IMR-90 (cell line): ENCODE data around the gene BOD1. TPM values are rescaled to one million over a fixed set of nuclear protein-coding genes. Genes with fewer than 3 reads are reported as not detected.

Experiments
- ATAC-seq: fragments of 200-7000 bp; cut with Tn5 transposase; 2 replicates; pipeline ENCODE4 v1.9.1; 2020; ENCODE audit warnings: low read depth, mild to moderate bottlenecking, moderate library complexity
- BruUV-seq: library from RNA; stranded (reverse); fragments of 400-500 nt; replicated peaks from 2 replicates; lab custom pipeline; 2021; lab: Mats Ljungman, UMichigan
- CTCF ChIA-PET: fragments of 300-600 bp; formaldehyde crosslinking; extraction: SDS; loops from one replicate; lab custom pipeline; 2021; ENCODE audit warnings: antibody characterized with exemption; lab: Yijun Ruan, JAX
- POLR2A ChIA-PET: fragments of 300-600 bp; sonication (Branson Sonifier 250); formaldehyde crosslinking; loops from one replicate; lab custom pipeline; 2022; ENCODE audit warnings: antibody characterized with exemption; ENCODE audit not compliant: unreplicated experiment; lab: Charles Lee
- DNase-seq: peaks from one replicate; pipeline ENCODE4 v3.0.0; 2013
- H2AFZ ChIP-seq: replicated peaks from 2 replicates; pipeline ENCODE3; 2013; ENCODE audit warnings: low read length, mild to moderate bottlenecking; ENCODE audit not compliant: poor library complexity
- H2AK5ac ChIP-seq: 2 replicates; pipeline ENCODE4 v1.6.1; 2013; ENCODE audit warnings: low read depth, low read length, inconsistent platforms
- H2AK9ac ChIP-seq: replicated peaks from 2 replicates; pipeline ENCODE3; 2013; ENCODE audit warnings: mild to moderate bottlenecking, low read depth, low read length, moderate library complexity; ENCODE audit not compliant: poor library complexity
- H2BK120ac ChIP-seq: 2 replicates; pipeline ENCODE4 v1.6.1; 2013; ENCODE audit warnings: low read depth, low read length, inconsistent platforms
- H2BK15ac ChIP-seq: 3 replicates; pipeline ENCODE4 v1.6.1; 2013; ENCODE audit warnings: low read depth, low read length, inconsistent platforms
- H2BK20ac ChIP-seq: 2 replicates; pipeline ENCODE4 v1.6.1; 2013; ENCODE audit warnings: low read depth, mild to moderate bottlenecking, inconsistent platforms, low read length, moderate library complexity
- H2BK5ac ChIP-seq: 2 replicates; pipeline ENCODE4 v1.6.1; 2013; ENCODE audit warnings: mild to moderate bottlenecking, low read depth, low read length, inconsistent platforms; ENCODE audit not compliant: poor library complexity, severe bottlenecking
- H3K14ac ChIP-seq: replicated peaks from 2 replicates; pipeline ENCODE4 v1.6.1; 2013; ENCODE audit warnings: low read depth, low read length, inconsistent platforms
- H3K18ac ChIP-seq: 2 replicates; pipeline ENCODE4 v1.6.1; 2013; ENCODE audit warnings: low read depth, low read length, control low read depth
- H3K23ac ChIP-seq: 2 replicates; pipeline ENCODE4 v1.6.1; 2013; ENCODE audit warnings: low read depth, low read length, inconsistent platforms
- H3K27ac ChIP-seq: 2 replicates; pipeline ENCODE4 v1.5.1; 2013; ENCODE audit warnings: mild to moderate bottlenecking, control low read depth, low read length; ENCODE audit not compliant: insufficient read depth
- H3K27me3 ChIP-seq: 2 replicates; pipeline ENCODE4 v1.6.1; 2013; ENCODE audit warnings: low read length; ENCODE audit not compliant: control insufficient read depth, insufficient read depth
- H3K36me3 ChIP-seq: 2 replicates; pipeline ENCODE4 v1.6.1; 2013; ENCODE audit warnings: low read length, mixed read lengths; ENCODE audit not compliant: control insufficient read depth, insufficient read depth
- H3K4ac ChIP-seq: 2 replicates; pipeline ENCODE4 v1.6.1; 2013; ENCODE audit warnings: low read depth, low read length, inconsistent platforms
- H3K4me1 ChIP-seq: 2 replicates; pipeline ENCODE4 v1.6.1; 2013; ENCODE audit warnings: low read length, mixed read lengths; ENCODE audit not compliant: control insufficient read depth, insufficient read depth
- H3K4me2 ChIP-seq: 2 replicates; pipeline ENCODE4 v1.6.1; 2013; ENCODE audit warnings: low read depth, mild to moderate bottlenecking, control low read depth, low read length, moderate library complexity
- H3K4me3 ChIP-seq: 2 replicates; pipeline ENCODE4 v1.5.1; 2013; ENCODE audit warnings: low read depth, mild to moderate bottlenecking, control low read depth, low read length, moderate library complexity; ENCODE audit not compliant: insufficient read depth
- H3K56ac ChIP-seq: 2 replicates; pipeline ENCODE4 v1.6.1; 2013; ENCODE audit warnings: low read length, inconsistent platforms; ENCODE audit not compliant: insufficient read depth; ENCODE audit errors: extremely low read depth
- H3K79me1 ChIP-seq, 2 experiments: 2 replicates each; pipeline ENCODE4 v1.6.1; 2013; ENCODE audit warnings: low read length in 2 of 2, inconsistent platforms in 1 of 2, low read depth in 1 of 2
- H3K9ac ChIP-seq: 2 replicates; pipeline ENCODE4 v1.6.1; 2013; ENCODE audit warnings: low read depth, low read length, control low read depth
- H3K9me1 ChIP-seq: 2 replicates; pipeline ENCODE4 v1.6.1; 2013; ENCODE audit warnings: low read length, inconsistent platforms; ENCODE audit not compliant: insufficient read depth
- H3K9me3 ChIP-seq: 2 replicates; pipeline ENCODE4 v1.6.1; 2013; ENCODE audit warnings: low read length; ENCODE audit not compliant: control insufficient read depth, insufficient read depth
- H4K20me1 ChIP-seq: 2 replicates; pipeline ENCODE4 v1.6.1; 2013; ENCODE audit warnings: low read length, inconsistent platforms; ENCODE audit not compliant: insufficient read depth
- H4K5ac ChIP-seq: 2 replicates; pipeline ENCODE4 v1.6.1; 2013; ENCODE audit warnings: mild to moderate bottlenecking, low read depth, low read length, control low read depth
- H4K8ac ChIP-seq, 2 experiments: 2 replicates each; pipeline ENCODE4 v1.6.1; 2013; ENCODE audit warnings: low read depth in 2 of 2, low read length in 2 of 2, control low read depth in 1 of 2, inconsistent platforms in 1 of 2
- H4K91ac ChIP-seq: 2 replicates; pipeline ENCODE4 v1.6.1; 2013; ENCODE audit warnings: low read depth, low read length, inconsistent platforms; ENCODE audit not compliant: insufficient read depth
- BHLHE40 ChIP-seq: fragments of 150-350 bp; IDR thresholded peaks from 2 replicates; pipeline ENCODE4 v1.6.1; 2016; ENCODE audit warnings: mild to moderate bottlenecking, low read depth, low read length
- ELK1 ChIP-seq: fragments of 150-350 bp; IDR thresholded peaks from 2 replicates; pipeline ENCODE4 v1.6.1; 2016; ENCODE audit warnings: low read depth, mild to moderate bottlenecking, low read length, moderate library complexity, borderline replicate concordance
- FOS ChIP-seq: fragments of 150-350 bp; IDR thresholded peaks from 2 replicates; pipeline ENCODE4 v1.6.1; 2016; ENCODE audit warnings: low read depth, low read length
- MAFK ChIP-seq: IDR thresholded peaks from 2 replicates; pipeline ENCODE4 v1.6.1; 2012; ENCODE audit warnings: low read depth, low read length, improper control_type of control experiment
- MXI1 ChIP-seq: IDR thresholded peaks from 2 replicates; pipeline ENCODE4 v1.6.1; 2012; ENCODE audit warnings: low read depth, mild to moderate bottlenecking, low read length, moderate library complexity, borderline replicate concordance
- POLR2A ChIP-seq: IDR thresholded peaks from 2 replicates; pipeline ENCODE4 v1.6.1; 2012; ENCODE audit warnings: mild to moderate bottlenecking, low read depth, low read length
- RAD21 ChIP-seq: IDR thresholded peaks from 2 replicates; pipeline ENCODE4 v1.6.1; 2012; ENCODE audit warnings: low read length, improper control_type of control experiment
- RFX5 ChIP-seq: IDR thresholded peaks from 2 replicates; pipeline ENCODE4 v1.8.0; 2012; ENCODE audit warnings: low read depth, mild to moderate bottlenecking, low read length, moderate library complexity
- SMC3 ChIP-seq: fragments of 150-350 bp; IDR thresholded peaks from 2 replicates; pipeline ENCODE4 v1.6.1; 2016; ENCODE audit warnings: low read depth, mild to moderate bottlenecking, antibody characterized with exemption, low read length, moderate library complexity
- USF2 ChIP-seq: fragments of 150-350 bp; IDR thresholded peaks from 2 replicates; pipeline ENCODE4 v1.6.1; 2017; ENCODE audit warnings: mild to moderate bottlenecking, antibody characterized with exemption, low read length, low read depth
- WGBS, 2 experiments: methylation state at CpG; one replicate each; pipeline versions ENCODE4 v1.1.5 to v1.1.7; 2013; ENCODE audit warnings: missing lambda C conversion rate in 2 of 2; ENCODE audit not compliant: insufficient read length in 1 of 2; ENCODE audit errors: extremely low coverage in 2 of 2; 5-methylcytosine and 5-hydroxymethylcytosine counted together
- dilution Hi-C: fragments of 300-500 bp; cut with HindIII; formaldehyde crosslinking; loops from one replicate; pipeline ENCODE4 v1.14.3; 2018; ENCODE audit warnings: low sequenced_read_pairs; ENCODE audit not compliant: unreplicated experiment
- in situ Hi-C: fragments of 300-500 bp; cut with MboI; formaldehyde crosslinking; loops from 3 replicates; pipeline ENCODE4 v1.14.3; 2019; ENCODE audit warnings: low sequenced_read_pairs, inconsistent platforms, mixed read lengths
- intact Hi-C: fragments of 100-400 bp; cut with micrococcal nuclease; formaldehyde crosslinking; loops from 2 replicates; pipeline ENCODE4 v1.10.0; 2022
- polyA plus RNA-seq, 3 experiments: library from polyadenylated mRNA; depleted of rRNA; stranded (reverse); fragments of >200 nt; gene quantifications; 2 replicates each; pipeline ENCODE4 v1.2.3, GENCODE V29; 2012; ENCODE audit warnings: low replicate concordance in 1 of 3
- total RNA-seq: library from RNA; depleted of rRNA; stranded (reverse); fragments of >200 nt; gene quantifications from 2 replicates; pipeline ENCODE4 v1.2.3, GENCODE V29; 2012

BOD1 gene
- total and polyA plus RNA-seq, 2 of the 4 experiments (the other 2 are of a cell fraction) = 57.9 to 71.7 TPM

GRCh38 chr5:173662581-173663351 is 46.3 kb upstream of the BOD1 start (continued):
- no peak for TF ChIP-seq MXI1

GRCh38 chr5:173660481-173661280 is 44.2 kb upstream of the BOD1 start:
- Histone ChIP-seq H4K91ac (no peak overlapping the region), H3K4me3 (no peak overlapping the region), H3K56ac (no peak overlapping the region), H3K4me2 (no peak overlapping the region), H2BK5ac (no peak overlapping the region), H4K20me1 (no peaks in the 10 kb centered on the region), H2AK5ac (no peak overlapping the region), H3K9ac (no peak overlapping the region), H2AK9ac (no peak overlapping the region), H3K79me1 (no peaks in the 10 kb centered on the region), H3K9me3 (peaks cover 5% of the 10 kb centered on the region), H2BK20ac (no peak overlapping the region), H3K4me1 (no peaks in the 10 kb centered on the region), H3K18ac (no peak overlapping the region), H3K36me3 (no peaks in the 10 kb centered on the region), H2BK15ac (no peak overlapping the region), H3K14ac (no peak overlapping the region), H3K27ac (no peak overlapping the region), H4K8ac (no peak overlapping the region), H4K5ac (no peak overlapping the region), H3K9me1 (no peaks in the 10 kb centered on the region), H3K23ac (no peak overlapping the region), H3K27me3 (peaks cover 5% of the 10 kb centered on the region; the same call in 1 of the 2 replicates), H2BK120ac (no peak overlapping the region), H2AFZ (no peak overlapping the region), H3K4ac (no peak overlapping the region)
- ATAC-seq (no peak), DNase-seq (no peak)
- dilution Hi-C loops (no loop called here), intact Hi-C loops (no loop called here), in situ Hi-C loops (no loop called here)
- BruUV-seq = no TSS peak
- no peak for TF ChIP-seq BHLHE40
- no peak for TF ChIP-seq RAD21
- TF ChIP-seq POLR2A = no peak
- no peak for TF ChIP-seq SMC3
- no peak for TF ChIP-seq RFX5
- no peak for TF ChIP-seq USF2
- TF ChIP-seq MAFK = no peak
- TF ChIP-seq ELK1 = no peak
- no peak for TF ChIP-seq FOS
- POLR2A ChIA-PET = no interaction called here
- CTCF ChIA-PET = interaction anchor here (1.0 kb wide), 1 partner anchor 15 kb away, joined by 3 read pairs; no protein-coding TSS in a partner anchor
- 29% methylated on average over 1 of the region's 14 CpGs; no CpG with 5 or more reads in 1 of the 2 experiments for WGBS, 2 experiments
